Measurements from ENCODE around the gene MSX1.

Gene MSX1

DNA sequence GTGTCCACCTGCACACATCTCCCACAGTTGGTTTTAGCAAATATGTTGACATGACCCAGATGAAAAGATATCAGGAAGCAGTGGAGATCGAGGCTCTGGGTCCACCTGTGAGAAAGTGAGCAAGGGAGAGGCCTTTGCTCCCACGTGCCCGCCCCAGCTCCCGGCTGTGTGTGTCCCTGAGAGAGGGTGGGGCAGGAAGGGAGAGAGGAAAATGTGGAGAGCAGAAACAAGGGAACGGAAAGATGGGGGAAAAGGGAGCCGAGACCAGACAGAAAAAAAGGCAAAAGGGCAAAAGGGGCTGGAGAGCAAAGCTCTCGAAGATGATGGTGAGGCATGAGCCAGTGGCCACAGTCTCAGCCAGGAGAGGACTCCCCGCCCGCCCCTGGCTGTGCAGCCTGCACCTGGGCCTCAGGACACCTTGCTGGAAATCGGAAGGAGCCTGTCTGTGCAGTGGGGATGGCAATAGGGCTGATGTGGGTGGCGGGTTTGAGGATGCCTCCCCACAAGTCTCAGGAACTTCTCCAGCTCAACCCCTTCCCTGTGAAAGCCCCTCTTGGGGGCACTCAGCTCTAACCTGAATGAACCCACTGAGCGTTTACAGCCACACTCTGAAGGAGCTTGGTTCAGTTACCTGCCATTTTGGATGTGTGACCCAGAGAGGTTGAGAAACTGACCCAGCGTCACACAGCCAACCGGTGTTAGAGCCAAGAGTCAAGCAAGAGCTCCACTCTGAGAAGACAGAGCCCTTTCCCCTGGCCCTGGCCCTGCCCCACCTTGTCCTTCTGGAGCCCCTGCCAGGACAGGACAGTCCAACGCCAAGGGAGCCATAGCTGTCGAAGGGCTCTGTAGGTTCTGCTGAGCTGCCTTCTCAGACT lies 20.3 kb upstream of the MSX1 start:
- DNase-seq (ENCODE audit: insufficient read length, low spot score) (no peak), FAIRE-seq (no peak)

DNA sequence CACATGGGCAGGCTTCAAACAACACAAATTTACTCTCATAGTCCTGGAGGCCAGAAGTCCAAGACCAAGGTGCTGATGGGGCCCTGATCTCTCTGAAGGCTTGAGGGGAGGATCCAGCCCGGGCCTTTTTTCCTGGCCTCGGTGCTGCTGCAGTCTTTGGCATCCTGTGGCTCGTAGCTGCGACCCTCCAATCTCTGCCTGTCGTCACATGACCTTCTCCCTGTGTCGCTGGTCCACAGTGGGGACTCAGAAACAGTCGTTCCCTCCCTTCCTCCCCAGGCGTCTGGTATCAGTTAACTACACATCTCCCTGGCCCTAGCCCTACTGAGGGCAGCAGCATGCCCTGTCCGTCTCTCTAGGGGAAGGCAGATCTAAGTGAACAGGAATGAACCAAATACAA lies 19.1 kb upstream of the MSX1 start:
- FAIRE-seq (no peak), DNase-seq (ENCODE audit: insufficient read length, low spot score) (no peak)

DNA sequence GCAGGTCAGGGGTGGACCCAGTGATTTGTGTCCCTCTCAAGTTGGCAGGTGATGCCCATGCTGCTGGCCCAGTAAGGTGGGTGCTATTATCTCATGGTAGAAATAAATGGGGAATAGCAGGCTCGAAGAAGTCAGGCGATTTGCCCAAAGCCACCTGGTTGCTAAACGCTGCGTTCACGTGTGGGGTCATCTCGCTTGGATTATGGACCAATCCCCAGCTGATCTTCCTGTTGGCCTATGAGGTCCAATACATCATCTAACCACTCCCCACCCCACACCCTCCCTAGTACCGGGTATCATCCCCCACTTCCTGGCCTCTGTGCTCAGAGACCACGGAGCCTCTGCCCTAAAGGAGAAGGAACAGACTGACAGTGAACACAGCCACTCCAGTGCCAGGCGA lies 18.3 kb upstream of the MSX1 start:
- DNase-seq (ENCODE audit: insufficient read length, low spot score) (no peak), FAIRE-seq (no peak)

DNA sequence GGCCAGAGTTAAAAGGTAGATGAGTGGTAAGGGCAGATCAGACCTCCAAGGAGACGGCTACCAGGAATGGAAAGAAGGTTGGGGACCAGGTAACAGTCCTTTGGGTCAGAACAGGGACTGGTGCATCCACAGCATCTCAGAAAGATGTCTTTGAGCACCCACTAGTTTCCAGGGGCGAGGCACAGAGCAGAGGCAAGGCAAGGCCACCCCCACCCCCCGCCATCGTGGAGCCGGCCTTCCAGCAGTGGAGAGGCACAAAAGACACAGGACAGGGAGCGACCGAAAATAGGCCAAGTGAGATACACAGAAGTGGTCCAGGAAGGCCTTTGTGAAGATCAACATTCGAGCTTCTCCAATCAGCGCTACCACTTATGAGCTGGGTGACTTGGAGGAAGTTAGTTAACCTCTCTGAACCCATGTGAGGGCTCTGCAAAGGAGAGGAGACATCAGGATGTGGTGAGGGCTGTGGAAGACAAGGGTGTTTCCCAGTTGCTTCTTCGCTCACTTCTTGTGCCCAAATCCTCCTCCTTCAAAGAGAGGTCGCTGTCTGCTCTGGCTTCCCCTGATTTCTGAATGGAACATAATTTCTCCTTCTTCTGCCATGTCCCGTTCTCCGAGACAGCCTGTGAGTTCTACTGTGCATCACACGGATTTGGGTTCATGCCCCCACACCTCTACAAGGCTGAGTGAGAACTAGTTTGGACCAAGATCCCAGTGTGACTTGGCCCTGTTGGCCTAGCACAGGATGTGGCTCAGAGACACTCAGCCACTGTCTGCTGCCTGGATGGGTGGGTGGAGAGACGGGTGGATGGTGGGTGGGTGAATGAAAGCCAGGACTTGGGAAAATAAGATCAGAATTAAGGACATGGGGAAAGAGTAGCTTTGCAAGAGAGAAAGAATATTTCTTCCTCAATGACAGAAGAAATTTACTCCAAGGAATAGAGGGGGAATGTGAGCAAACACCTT lies 16.7 kb upstream of the MSX1 start:
- no peak for DNase-seq (ENCODE audit: insufficient read length, low spot score)
- no peak for FAIRE-seq

GRCh38 chr4:4843635-4844291 lies 15.7 kb upstream of the MSX1 start:
- no peak for DNase-seq (ENCODE audit: insufficient read length, low spot score)
- no peak for FAIRE-seq

DNA sequence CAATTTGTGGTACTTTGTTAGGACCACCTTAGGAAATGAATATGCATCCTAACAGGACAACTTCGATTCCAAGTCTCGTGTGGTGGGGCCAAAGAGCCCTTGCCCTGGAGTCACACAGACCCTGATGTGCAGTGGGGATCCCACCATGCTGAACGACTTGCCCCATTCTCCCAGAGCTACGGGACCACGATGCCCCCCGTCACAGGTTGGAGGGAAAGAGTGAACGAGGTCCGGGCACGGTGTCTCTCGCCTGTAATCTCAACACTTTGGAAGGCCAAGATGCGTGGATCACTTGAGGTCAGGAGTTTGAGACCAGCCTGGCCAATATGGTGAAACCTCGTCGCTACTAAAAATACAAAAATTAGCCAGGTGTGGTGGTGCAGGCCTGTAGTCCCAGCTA lies 14.4 kb upstream of the MSX1 start:
- DNase-seq (ENCODE audit: insufficient read length, low spot score) (no peak), FAIRE-seq (no peak)

- FAIRE-seq: no peak
- no peak for DNase-seq (ENCODE audit: insufficient read length, low spot score)
Measured at GRCh38 chr4:4847011-4847410, 12.5 kb upstream of the MSX1 start.

DNA sequence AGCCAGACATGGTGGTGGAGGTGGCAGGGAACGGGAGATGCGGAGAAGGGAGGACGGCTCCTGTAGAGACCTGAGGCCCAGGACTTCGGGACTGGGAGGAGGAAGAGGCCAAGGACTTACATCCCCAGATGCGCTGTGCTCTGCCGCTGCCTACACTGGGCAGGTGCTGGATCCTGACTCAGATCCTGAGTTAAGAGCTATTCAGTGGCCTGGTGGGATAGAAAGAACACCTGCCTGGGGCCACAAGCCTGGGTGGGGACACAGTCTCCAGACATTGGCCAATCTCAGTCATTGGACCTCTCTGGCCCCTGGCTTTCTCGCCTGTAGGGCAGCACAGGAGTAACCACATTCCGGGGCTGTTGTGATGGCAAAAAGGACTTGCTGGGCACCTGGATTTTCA lies 10.9 kb upstream of the MSX1 start:
- FAIRE-seq (no peak), DNase-seq (ENCODE audit: insufficient read length, low spot score) (no peak)

DNA sequence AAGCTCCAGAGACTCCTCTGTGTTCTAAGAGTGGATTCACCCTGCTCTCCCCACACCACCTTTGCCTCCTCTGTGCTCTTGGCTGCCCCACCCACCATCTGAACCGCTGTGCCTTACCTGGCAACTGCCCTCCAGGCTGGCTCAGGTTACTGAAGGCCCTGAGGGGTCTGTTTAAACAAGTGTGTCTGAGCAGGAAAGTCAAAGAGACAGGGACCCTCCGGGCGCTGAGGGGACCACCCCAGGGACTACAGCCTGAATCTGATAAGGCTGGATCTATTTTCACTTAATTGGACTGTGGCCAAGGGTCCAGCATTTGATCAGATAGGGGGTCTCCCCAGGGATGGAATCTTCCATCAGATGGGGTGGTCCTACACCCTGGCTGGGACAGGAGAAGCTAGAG lies 10.4 kb upstream of the MSX1 start:
- FAIRE-seq: no peak

GRCh38 chr4:4849524-4850193 lies 9.8 kb upstream of the MSX1 start:
- FAIRE-seq: no peak
- no peak for DNase-seq (ENCODE audit: insufficient read length, low spot score)

More for the DNA sequence above, 10.4 kb upstream of the MSX1 start:
- no peak for DNase-seq (ENCODE audit: insufficient read length, low spot score)

GRCh38 chr4:4851081-4851480 lies 8.4 kb upstream of the MSX1 start:
- FAIRE-seq: no peak
- DNase-seq (ENCODE audit: insufficient read length, low spot score): no peak

DNA sequence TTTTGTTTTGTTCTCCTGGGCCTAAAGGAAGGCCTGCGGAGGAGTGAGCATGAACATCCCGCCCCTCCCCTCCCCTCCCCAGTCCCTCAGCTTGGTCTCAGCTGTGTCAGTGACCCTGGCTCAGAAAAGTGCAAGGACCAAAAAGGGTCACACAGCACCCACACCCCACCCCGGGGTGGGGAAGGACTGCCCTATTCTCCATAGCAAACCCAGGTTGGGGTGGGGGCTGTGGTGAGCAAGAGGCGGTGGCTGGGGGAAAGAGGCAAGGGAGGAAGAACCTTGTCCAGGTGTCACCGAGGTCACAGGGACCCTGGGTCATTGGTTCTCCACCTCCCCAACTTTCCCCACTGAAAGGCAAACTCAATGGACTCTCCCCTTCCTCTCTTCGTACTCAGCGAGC lies 7.6 kb upstream of the MSX1 start:
- no peak for FAIRE-seq

GRCh38 chr4:4852591-4853362 lies 6.7 kb upstream of the MSX1 start:
- FAIRE-seq (no peak), DNase-seq (ENCODE audit: insufficient read length, low spot score) (peak; percentile 41)

More for the DNA sequence above, 7.6 kb upstream of the MSX1 start:
- DNase-seq (ENCODE audit: insufficient read length, low spot score): no peak

DNA sequence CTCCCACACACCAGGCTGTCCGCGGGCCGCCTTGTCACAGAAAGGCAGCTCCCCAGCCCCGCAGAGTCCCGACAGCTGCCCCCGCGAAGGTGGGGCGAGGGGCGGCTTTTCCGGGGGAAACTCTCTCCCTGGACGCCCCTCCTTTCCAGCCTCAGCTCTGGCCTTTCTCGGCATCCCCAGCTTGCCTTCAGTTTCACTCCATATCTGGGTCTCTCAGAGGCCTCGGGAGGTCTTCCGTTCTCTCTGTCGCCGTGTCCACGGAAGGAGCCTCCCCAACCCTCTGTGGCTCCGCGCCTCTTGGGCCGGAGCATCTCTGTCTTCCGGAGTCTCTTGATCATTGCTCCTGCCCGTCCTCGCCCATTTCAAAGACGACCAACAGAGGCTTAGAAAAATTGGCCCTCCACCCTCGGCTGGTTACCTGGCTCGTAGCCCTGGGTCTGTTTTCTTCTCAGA lies 6.1 kb upstream of the MSX1 start:
- DNase-seq (ENCODE audit: insufficient read length, low spot score) (no peak), FAIRE-seq (no peak)

GRCh38 chr4:4853921-4854648 lies 5.4 kb upstream of the MSX1 start:
- FAIRE-seq (no peak), DNase-seq (ENCODE audit: insufficient read length, low spot score) (no peak)

GRCh38 chr4:4854649-4855295 lies 4.7 kb upstream of the MSX1 start:
- no peak for DNase-seq (ENCODE audit: insufficient read length, low spot score)
- no peak for FAIRE-seq

DNA sequence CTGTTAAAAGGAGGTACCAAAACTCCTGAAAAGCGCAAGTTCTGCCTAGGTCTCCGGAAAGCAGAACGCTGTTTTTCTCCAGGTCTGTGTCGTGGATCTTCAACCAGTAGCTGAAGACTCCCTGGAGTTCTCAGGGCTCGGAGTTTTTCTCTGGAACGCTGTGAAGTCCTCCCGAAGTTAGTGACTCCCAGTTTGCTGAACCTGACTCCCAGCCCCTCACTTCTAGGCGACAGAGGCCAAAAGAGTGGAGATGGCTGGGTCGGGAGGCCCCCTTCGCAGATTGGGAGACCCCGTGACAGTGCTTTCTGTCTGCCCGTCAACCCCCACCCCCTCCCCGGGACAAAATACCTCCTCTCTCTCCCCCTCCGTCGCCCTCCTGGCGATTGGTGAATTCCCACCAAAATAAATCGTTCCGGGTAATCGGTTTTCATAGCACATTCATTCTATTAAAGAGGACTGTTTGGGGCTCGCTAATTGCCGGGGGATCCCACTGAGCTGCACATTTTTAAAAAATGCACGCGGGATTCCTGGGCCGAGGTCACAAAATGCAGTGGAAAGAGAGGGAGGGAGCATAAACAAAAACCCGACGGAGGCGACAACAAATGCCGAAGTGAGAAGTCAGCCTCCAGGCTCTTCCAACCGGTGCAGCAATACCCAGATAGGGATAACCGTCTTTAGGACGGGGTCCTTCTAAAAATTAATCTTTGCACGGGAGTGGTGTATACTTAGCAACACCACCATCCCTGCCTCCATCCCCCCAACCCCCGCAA lies 4.0 kb upstream of the MSX1 start:
- FAIRE-seq: no peak

More for the DNA sequence above, 4.0 kb upstream of the MSX1 start:
- DNase-seq (ENCODE audit: insufficient read length, low spot score): no peak
